GM12801 (cell line): ENCODE data around the gene CLEC10A.

Experiments
- TF ChIP-seq, protein P1 (sequence below): IDR thresholded peaks from one replicate; pipeline ENCODE4 v1.5.1; 2011; ENCODE audit warnings: control low read depth; ENCODE audit not compliant: insufficient read length; ENCODE audit errors: extremely low read depth

Gene CLEC10A

DNA sequence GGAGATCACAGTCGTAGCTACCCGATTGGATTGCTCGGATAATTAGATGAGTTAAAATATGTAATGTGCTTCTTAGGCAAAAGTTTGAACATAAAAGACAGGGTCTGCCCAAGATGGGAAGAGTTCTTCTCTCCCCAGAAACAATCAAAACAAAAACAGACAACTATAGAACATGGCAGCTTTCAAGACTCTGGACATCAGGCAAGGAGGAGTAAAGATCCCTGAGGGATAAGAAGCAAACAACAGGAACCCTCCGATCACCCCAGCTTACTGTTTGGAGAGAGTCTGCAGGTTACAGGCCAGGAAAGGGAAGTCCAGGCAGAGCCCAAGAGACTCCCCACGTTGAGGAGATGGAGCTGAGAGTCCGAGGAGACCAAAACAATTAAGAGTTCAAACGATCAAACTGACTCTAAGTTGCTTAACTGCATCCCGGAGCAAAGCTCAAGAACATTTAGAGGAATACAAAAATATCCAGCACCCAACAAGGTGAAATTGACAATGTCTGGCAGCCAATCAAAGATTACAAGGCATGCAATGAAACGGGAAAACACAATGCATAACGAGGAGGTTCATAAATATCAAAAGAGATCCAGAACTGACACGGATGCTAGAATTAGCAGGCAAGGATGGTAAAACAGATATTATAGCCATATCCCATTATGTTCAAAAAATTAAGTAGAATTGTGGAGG, 30.7 kb upstream of the CLEC10A start:
- TF ChIP-seq, protein P1, sequence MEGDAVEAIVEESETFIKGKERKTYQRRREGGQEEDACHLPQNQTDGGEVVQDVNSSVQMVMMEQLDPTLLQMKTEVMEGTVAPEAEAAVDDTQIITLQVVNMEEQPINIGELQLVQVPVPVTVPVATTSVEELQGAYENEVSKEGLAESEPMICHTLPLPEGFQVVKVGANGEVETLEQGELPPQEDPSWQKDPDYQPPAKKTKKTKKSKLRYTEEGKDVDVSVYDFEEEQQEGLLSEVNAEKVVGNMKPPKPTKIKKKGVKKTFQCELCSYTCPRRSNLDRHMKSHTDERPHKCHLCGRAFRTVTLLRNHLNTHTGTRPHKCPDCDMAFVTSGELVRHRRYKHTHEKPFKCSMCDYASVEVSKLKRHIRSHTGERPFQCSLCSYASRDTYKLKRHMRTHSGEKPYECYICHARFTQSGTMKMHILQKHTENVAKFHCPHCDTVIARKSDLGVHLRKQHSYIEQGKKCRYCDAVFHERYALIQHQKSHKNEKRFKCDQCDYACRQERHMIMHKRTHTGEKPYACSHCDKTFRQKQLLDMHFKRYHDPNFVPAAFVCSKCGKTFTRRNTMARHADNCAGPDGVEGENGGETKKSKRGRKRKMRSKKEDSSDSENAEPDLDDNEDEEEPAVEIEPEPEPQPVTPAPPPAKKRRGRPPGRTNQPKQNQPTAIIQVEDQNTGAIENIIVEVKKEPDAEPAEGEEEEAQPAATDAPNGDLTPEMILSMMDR, result no peak

DNA sequence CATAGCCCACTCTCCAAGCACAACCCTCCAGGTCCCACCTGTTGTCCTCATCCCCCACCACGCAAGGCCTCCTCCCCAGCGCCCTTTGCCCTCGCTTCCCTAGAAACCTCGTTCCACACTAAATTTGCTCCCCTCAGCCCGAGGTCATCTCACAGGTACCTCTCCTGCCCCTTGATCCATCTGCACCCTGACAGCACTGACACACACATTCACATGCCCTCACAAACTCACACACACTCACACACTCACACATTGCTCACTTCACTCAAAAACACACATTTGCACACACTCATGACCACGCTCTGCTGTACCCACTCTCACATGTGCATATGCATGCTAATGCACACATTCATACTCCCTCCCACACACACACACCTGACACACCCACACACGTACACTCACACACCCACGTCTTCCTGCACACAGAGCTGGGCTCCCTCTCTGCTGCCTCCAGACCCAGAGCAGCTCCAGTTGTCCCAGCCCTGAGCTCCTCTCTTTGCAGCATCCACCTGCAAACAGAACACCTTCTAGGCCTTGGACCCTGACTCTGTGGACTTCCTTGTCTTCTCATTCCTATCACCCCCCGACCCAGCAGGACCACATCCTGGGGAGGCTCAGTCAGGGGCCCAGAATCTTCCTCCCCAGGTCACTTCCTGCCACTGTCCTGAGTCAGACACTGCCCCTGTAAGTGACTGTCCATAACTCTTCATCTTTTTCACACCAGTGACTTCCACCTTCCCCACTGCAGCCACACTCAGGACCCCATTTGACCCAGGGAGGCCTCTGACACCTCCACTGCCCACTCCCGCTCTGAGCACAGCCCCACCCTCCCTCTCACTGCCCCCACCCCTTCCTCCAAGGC, 29.6 kb upstream of the CLEC10A start:
- TF ChIP-seq, protein P1, result no peak

DNA sequence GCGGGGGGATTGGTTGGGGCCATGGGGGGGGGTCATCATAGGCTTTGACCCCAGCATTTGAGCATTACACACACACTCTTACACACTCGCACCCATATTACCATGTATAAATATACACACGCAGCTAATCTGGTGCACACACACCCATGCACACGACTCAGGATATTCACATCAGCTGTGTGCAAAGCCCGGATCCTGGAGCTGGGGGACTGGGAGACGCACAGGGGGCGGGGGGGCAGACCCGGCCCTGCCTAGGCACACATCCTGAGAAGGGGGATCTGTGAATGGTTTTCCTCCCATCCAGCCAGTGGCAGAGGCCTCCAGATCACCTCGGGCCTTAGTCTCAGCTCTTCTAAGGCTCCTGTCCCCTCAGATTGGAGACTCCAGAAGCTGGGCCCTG, 28.9 kb upstream of the CLEC10A start:
- TF ChIP-seq, protein P1, result no peak

DNA sequence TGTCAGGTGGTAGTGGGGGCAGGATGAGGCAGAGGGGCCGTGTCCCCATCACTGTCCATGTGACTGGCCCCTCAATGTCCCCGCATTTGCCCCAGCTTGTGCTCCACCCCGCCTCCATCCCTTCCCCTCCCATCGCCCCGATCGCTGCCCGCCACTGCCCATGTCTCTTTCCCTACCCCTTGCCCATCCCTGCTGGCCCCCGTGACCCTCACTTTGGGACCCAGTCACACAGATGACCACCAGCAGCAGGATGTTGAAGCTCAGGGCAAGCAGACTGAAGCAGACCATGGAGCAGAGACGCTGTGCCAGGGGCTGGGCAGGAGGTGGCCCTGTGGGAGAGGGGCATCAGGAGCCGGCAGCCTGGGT, 28.5 kb upstream of the CLEC10A start:
- TF ChIP-seq, protein P1, result no peak

DNA sequence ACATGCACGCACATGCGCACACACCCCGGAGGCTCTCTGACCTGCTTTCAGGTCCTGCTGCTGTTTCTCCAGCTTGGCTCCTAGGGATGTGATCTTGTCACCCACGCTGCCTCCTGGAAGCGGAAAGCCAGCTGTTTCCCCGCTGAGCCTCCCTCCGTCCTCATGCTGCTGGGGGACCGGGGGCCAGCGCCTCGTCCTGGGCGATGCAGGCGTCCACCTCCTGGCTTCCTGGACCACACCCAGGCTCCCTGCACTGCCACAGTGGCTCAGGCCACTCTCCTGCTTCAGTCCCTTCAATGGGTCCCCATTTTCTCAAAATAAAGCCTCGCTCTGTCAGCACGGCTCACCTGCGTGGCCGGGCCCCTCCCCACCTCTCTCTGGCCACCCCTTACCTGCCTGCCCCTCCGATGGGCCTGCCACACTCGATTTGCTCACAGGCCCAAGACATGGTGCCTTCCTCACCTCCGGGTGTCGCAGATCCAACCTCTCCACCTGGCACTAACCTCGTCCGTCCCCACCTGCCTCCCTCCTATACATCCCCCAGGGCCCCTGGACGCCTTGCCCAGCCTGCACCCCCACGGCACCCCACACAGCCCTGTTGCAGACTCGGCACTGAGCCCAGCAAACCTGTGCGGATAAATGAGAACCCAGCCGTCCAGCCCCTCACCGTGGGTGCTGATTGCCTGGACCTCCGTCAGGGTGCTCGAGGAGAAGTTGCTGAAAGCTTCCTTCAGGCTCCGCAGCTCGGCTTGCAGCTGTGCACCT, 27.9 kb upstream of the CLEC10A start:
- TF ChIP-seq, protein P1, result no peak

DNA sequence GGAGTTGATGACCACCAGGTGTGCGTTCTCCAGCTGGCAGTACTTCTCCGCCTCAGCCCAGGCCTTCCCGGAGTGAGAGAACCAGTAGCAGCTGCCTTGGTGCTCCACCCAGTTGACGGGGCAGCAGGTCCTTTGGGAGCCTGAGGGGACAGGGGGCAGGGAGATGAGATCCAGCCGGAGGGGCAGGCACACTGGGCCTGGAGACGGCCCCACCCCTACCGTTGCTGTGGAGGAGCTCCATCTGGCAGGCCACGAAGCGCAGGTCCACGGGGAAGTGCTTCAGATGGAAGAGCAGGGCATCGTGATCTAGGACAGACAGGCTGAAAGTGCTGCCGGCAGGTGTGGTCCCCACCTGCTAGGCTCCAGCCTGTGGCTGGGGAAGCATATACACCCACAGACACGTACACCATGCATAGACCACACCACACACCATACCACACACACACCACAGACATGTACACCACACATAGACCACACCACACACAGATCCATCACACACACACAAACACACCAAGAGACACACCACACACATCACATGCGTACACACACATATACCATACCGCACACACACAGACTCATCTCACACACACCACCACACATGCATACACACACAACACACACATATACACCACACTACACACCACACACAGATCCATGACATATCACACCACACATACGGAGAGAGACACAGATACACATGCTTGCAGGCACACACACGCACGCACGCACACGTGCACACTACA, 27.1 kb upstream of the CLEC10A start:
- TF ChIP-seq, protein P1, result no peak

DNA sequence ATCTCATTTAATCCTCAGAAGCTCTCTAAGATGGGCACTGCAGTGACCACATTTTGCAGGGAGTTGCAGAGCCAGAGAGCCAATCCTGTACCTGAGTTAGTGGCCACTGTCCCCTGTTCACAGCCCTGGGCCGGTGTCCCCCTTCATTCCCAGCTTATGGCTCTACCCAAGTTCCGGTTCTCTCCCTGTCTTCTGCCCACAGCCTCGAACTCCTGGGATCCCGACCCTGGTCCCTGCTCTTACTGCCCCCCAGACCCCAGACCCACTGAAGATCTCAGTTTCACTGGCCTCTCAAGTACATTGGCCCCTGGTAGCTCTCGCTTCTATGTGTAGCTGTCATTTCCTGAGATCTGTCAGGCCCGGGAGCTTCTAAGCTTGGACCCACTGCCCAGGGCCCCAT, 22.4 kb upstream of the CLEC10A start:
- TF ChIP-seq, protein P1, result no peak
